HG03135 (cell line): ENCODE results near the gene CDC7.

Source experiments
- ATAC-seq: cut with Tn5 transposase; IDR thresholded peaks from one replicate; pipeline ENCODE4 v1.9.1; 2021; ENCODE audit warnings: mild to moderate bottlenecking, moderate library complexity; ENCODE audit not compliant: unreplicated experiment

The CDC7 gene

GRCh38 chr1:91548376-91549040, 47.9 kb downstream of the CDC7 start:
- ATAC-seq, result no peak

GRCh38 chr1:91549041-91549735, 48.5 kb downstream of the CDC7 start:
- ATAC-seq, result no peak

DNA sequence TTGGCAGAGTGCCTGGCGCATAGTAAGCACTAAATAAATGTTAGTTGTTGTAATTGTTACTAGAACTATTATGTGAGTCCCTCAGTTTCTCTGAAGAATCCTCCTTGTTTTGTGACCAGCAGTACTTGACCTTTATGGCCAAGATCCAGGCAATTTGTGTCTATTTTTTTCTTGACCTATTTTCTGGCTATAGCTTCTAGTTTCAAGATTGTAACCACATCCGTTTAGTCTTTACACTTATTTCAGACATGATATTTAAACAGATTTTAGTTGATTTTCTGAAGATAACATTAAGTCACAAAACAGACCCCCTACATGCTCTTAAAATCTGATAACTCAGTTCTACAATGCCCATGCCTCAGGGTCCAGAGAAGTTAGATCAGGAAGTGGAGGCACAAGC, 50.3 kb downstream of the CDC7 start:
- no peak for ATAC-seq

GRCh38 chr1:91552091-91552490, 51.4 kb downstream of the CDC7 start:
- ATAC-seq, result no peak

DNA sequence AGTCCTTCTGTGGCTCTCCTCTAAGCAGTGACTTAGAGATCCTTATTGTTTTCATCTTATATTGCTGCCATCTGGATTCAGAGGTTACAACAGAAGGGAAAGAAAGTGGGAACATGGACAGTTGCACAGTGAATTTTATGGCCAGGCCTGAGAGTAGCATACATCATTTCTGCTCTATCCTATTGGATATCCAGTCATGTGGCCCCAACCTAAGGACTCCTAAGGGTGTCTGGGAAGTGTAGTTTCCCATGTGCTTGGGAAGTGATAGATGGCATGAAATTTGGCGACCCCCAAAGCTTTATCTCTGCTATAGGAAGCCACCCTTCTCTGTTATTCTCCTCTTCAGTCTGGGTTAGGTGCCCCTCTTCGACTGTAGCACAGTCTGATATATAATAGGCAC, 51.9 kb downstream of the CDC7 start:
- ATAC-seq, result no peak

DNA sequence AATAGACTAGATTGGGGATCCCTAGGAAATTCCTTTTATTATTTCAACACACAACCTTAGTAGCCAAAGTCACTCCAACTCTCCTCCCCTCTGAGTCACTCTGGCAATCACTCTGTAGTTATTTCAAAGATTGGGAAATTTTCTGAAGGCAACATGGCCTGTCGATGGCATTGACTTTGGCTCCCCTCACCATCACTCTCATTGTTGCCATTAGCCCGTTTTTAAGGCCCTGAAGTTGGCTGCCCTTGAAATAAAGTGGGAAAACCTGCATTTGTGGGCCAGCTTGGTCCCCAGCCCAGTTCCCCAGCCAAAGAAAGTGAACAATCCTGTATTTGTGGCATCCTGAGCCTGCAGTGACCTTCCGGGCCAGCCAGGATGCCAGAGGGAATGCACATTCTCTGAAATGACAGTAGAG, 52.5 kb downstream of the CDC7 start:
- ATAC-seq, result no peak

GRCh38 chr1:91555074-91555730, 54.6 kb downstream of the CDC7 start:
- no peak for ATAC-seq

GRCh38 chr1:91555821-91556531, 55.3 kb downstream of the CDC7 start:
- no peak for ATAC-seq

GRCh38 chr1:91556556-91556955, 55.9 kb downstream of the CDC7 start:
- no peak for ATAC-seq

DNA sequence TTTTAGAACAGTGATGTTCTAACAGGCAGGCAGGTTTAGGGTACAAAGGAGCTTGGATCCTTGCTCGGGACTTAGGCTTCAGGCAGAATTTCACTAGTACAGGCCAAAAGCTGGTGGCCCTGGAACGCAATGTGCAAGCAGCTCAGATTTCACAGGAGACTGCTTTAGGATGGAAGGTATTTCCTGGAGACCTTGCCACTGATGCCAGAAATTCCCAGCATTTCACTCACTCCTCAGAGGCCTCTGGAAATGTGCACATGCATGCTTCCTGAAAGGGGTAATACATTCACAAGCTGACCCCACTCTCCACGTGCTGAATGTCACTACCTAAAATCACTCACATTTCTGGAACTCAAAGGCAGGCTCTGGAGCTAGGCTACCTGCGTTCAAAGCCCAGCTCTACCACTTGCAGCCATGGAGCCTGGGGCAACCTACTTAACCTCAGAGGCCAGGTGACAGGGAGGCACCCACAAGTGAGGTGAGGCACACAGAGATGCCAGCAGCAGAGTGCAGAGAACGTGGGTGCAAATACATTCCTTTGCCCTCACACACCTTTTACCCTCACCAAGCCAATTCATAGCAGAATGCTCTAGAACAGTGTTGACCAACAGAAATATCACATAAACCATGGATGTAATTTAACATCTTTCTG, 56.5 kb downstream of the CDC7 start:
- no peak for ATAC-seq

DNA sequence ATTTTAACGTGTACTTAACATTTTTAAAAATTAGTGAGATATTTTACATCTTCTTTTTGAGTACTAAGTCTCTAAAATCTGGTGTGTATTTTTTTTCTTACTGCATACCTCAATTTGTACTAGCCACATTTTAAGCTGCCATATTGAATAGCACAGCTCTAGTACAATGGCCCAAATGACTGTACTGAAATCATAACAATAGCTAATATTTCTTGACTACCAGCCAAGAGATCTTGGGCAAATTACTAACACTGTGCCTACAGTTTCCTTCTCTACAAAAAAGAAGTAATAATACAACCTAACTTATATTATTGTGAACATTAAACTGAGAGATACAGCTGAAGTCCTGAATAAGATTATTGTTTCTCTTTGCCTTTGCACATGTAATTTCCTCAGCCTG, 57.2 kb downstream of the CDC7 start:
- no peak for ATAC-seq

GRCh38 chr1:91559046-91559750, 58.5 kb downstream of the CDC7 start:
- ATAC-seq, result no peak

DNA sequence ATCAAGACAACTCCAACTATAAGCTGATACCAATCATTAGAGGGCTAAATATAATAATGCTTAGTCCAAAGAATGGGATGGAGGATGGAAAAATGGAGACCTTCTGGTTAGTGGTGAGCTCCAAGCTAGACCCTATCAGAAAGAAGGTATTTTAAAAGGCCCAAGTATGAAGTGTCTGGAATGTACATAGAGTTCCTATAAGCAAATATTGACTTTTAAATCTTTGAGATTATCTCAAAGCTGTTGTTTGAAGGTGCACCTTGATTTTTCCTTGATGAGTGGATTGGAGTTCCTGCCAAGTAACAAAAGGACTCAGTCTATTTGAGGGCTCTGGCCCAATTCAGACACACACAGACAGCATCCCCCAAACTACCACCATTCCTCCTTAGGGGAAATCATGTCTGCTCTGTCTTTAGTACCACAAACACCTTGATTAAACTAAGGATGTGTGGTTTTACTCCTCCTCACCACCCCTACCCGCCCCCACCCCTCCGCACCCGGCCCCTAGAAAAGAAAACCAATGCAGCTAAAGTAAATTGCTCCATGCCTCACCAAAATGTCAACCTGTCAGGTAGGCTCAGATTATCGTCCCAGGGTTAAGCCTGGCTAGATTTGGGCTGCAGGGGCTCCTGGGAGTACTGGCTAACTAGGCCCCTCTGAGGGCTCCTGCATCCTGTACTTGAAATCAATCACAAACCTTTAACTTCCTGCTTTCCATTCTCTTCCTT, 59.4 kb downstream of the CDC7 start:
- no peak for ATAC-seq

- no peak for ATAC-seq
Observed at GRCh38 chr1:91564888-91565701, 64.4 kb downstream of the CDC7 start.

DNA sequence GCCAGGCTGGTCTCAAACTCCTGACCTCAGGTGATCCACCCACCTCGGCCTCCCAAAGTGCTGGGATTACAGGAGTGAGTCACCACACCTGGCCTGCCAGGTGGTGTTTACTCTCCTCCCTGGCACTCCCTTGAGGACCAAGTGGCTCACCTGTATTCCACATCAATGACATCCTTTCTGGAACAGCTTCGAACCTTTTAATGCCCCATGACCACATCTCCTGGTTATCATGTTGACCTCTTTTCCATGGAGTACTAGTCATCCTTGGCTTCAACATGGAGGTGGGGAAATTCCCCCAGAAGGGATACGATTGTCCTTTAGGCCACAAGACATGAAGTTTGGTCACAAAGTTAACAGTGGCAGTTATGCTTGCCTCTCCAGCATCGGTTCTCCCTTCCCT, 66.9 kb downstream of the CDC7 start:
- no peak for ATAC-seq

- no peak for ATAC-seq
Observed at GRCh38 chr1:91568261-91568660, 67.6 kb downstream of the CDC7 start.

GRCh38 chr1:91569411-91570119, 68.9 kb downstream of the CDC7 start:
- no peak for ATAC-seq

GRCh38 chr1:91570120-91570448, 69.4 kb downstream of the CDC7 start:
- ATAC-seq, result no peak
